K562 (cell line): ENCODE measurements around the gene PRR35. TPM values are rescaled to one million over a fixed set of nuclear protein-coding genes. Genes with fewer than 3 reads are reported as not detected.

Source experiments
- BHLHE40 ChIP-seq: IDR thresholded peaks from 2 replicates; pipeline ENCODE4 v1.6.1; 2011; ENCODE audit warnings: low read length, improper control_type of control experiment
- CCNT2 ChIP-seq: IDR thresholded peaks from 2 replicates; pipeline ENCODE4 v1.6.1; 2011; ENCODE audit warnings: borderline replicate concordance, low read depth, mild to moderate bottlenecking, moderate library complexity, mixed read lengths, low read length; ENCODE audit not compliant: insufficient read length; ENCODE audit errors: extremely low read depth
- MLX ChIP-seq, 2 experiments: fragments of 450-650 bp in 1 of 2; sonication (generic) in 1 of 2; formaldehyde crosslinking; conservative IDR thresholded peaks; 2 replicates each; pipeline versions ENCODE4 v1.4.0 to v1.8.1; 2020 to 2022; ENCODE audit warnings: mild to moderate bottlenecking in 1 of 2, missing genetic modification reagents in 1 of 2
- NCOA2 ChIP-seq, 2 experiments: fragments of 450-650 bp; IDR thresholded peaks; 2 replicates each; pipeline ENCODE4 v1.6.1; 2018; ENCODE audit warnings: mild to moderate bottlenecking in 2 of 2, moderate library complexity in 1 of 2; ENCODE audit not compliant: partially characterized antibody in 2 of 2
- NFATC3 ChIP-seq: fragments of 450-650 bp; IDR thresholded peaks from 2 replicates; pipeline ENCODE4 v1.6.1; 2017; ENCODE audit warnings: mild to moderate bottlenecking
- PCBP1 ChIP-seq: fragments of 200-400 bp; formaldehyde crosslinking; IDR thresholded peaks from 2 replicates; pipeline ENCODE4 v1.6.1; 2018; ENCODE audit warnings: mild to moderate bottlenecking, low read depth, low read length; ENCODE audit not compliant: poor library complexity, severe bottlenecking
- SMC3 ChIP-seq: conservative IDR thresholded peaks from 2 replicates; pipeline ENCODE4 v1.6.1; 2011; ENCODE audit warnings: low read depth, low read length, improper control_type of control experiment; ENCODE audit not compliant: insufficient read depth
- TAF9B ChIP-seq: fragments of 450-650 bp; IDR thresholded peaks from 2 replicates; pipeline ENCODE4 v1.6.1; 2018; ENCODE audit warnings: mild to moderate bottlenecking; ENCODE audit not compliant: partially characterized antibody
- ZNF318 ChIP-seq, 2 experiments: fragments of 450-650 bp; IDR thresholded peaks; 2 replicates each; pipeline ENCODE4 v1.6.1; 2016; ENCODE audit warnings: mild to moderate bottlenecking in 2 of 2, borderline replicate concordance in 1 of 2, low read depth in 1 of 2, moderate library complexity in 1 of 2
- polyA plus RNA-seq, 8 experiments: library from polyadenylated mRNA; depleted of rRNA in 4 of 8; stranded (reverse) in 5 of 8; unstranded in 3 of 8; fragments of >200 nt; fragmentation: Nextera tagmentation in 2 of 8; fragmentation: Illumina TruSeq in 1 of 8; extraction: Ambion mirVana in 2 of 8; extraction: Trizol in 1 of 8; gene quantifications; 2 replicates each; pipeline versions ENCODE4 v1.2.1 to v1.2.3, GENCODE V29; 2011 to 2014; ENCODE audit warnings: inconsistent platforms in 1 of 8, missing spikeins in 1 of 8
- total RNA-seq, 7 experiments: library from RNA; depleted of rRNA in 6 of 7; stranded (reverse); fragments of >200 nt in 6 of 7; fragmentation: Illumina TruSeq in 2 of 7; extraction: Trizol in 2 of 7; gene quantifications; 2 replicates each; pipeline versions ENCODE4 v1.2.1 to v1.2.3, GENCODE V29; 2011 to 2021; ENCODE audit warnings: low replicate concordance in 1 of 7

PRR35 gene
- total and polyA plus RNA-seq, 9 of the 15 experiments (the other 6 are each of a cell fraction or from before 2014, with no cell fraction given) = 0.17 to 0.45 (median 0.21) TPM; not detected in 5

GRCh38 chr16:546909-547770 is 13.1 kb upstream of the PRR35 start (continued):
- TF ChIP-seq ZNF318 (IDR thresholded peaks at IDR 0.05; ENCODE audit: borderline replicate concordance in 1 of 2, low read depth in 1 of 2) (no peak), BHLHE40 (0 out of 2 replicates have a peak, but pooled peaks have one; percentile 21), TAF9B (no peak), PCBP1 (peak; percentile 29), CCNT2 (peak; percentile 30), NCOA2 (IDR thresholded peaks at IDR 0.05; ENCODE audit: partially characterized antibody in 2 of 2) (no peak), NFATC3 (no peak), SMC3 (peak; percentile 40), MLX (CRISPR knock-in tag; conservative IDR thresholded peaks at IDR 0.05) (no peak)
